Trophoblast cell (in vitro differentiated cells and primary cell): ENCODE measurements around the gene CROCC2.

ENCODE experiments used
- DNase-seq, 2 donors: peaks; one replicate each; pipeline ENCODE4 v3.0.0-alpha.2; 2016
- H2AFZ ChIP-seq: 2 replicates; pipeline ENCODE4 v1.6.1; 2013; ENCODE audit warnings: low read length, moderate library complexity, mild to moderate bottlenecking; ENCODE audit not compliant: insufficient read depth, poor library complexity
- H2AK5ac ChIP-seq: 2 replicates; pipeline ENCODE4 v1.6.1; 2013; ENCODE audit warnings: mild to moderate bottlenecking, low read length
- H2BK120ac ChIP-seq: 2 replicates; pipeline ENCODE4 v1.6.1; 2013; ENCODE audit warnings: low read length, mild to moderate bottlenecking, moderate library complexity; ENCODE audit not compliant: insufficient read depth, poor library complexity
- H2BK12ac ChIP-seq: 2 replicates; pipeline ENCODE4 v1.6.1; 2013; ENCODE audit warnings: mild to moderate bottlenecking, low read length, moderate library complexity
- H2BK5ac ChIP-seq: 2 replicates; pipeline ENCODE4 v1.6.1; 2013; ENCODE audit warnings: low read length, low read depth, moderate library complexity, mild to moderate bottlenecking; ENCODE audit not compliant: poor library complexity
- H3K14ac ChIP-seq: 2 replicates; pipeline ENCODE4 v1.6.1; 2013; ENCODE audit warnings: mild to moderate bottlenecking, low read length
- H3K18ac ChIP-seq: 2 replicates; pipeline ENCODE4 v1.6.1; 2013; ENCODE audit warnings: mild to moderate bottlenecking, low read length
- H3K23ac ChIP-seq: 2 replicates; pipeline ENCODE4 v1.6.1; 2013; ENCODE audit warnings: low read length
- H3K27ac ChIP-seq: 2 replicates; pipeline ENCODE4 v1.5.1; 2013; ENCODE audit warnings: low read depth, mild to moderate bottlenecking, inconsistent platforms, low read length, moderate library complexity
- H3K27me3 ChIP-seq: 2 replicates; pipeline ENCODE4 v1.6.1; 2013; ENCODE audit warnings: inconsistent platforms, mild to moderate bottlenecking, low read length, moderate library complexity; ENCODE audit not compliant: insufficient read depth
- H3K36me3 ChIP-seq, 2 experiments: 1 replicate in 1 of 2; 2 replicates in 1 of 2; pipeline ENCODE4 v1.6.1; 2013; ENCODE audit warnings: low read length in 2 of 2, mild to moderate bottlenecking in 2 of 2, moderate library complexity in 1 of 2; ENCODE audit not compliant: insufficient read depth in 2 of 2, control insufficient read depth in 1 of 2
- H3K4ac ChIP-seq: 2 replicates; pipeline ENCODE4 v1.6.1; 2013; ENCODE audit warnings: low read depth, mild to moderate bottlenecking, low read length, moderate library complexity
- H3K4me1 ChIP-seq, 2 experiments: 1 replicate in 1 of 2; 2 replicates in 1 of 2; pipeline ENCODE4 v1.6.1; 2013; ENCODE audit warnings: low read length in 2 of 2, mild to moderate bottlenecking in 2 of 2, moderate library complexity in 1 of 2; ENCODE audit not compliant: insufficient read depth in 2 of 2, control insufficient read depth in 1 of 2
- H3K4me2 ChIP-seq: 2 replicates; pipeline ENCODE4 v1.6.1; 2013; ENCODE audit warnings: inconsistent platforms, mild to moderate bottlenecking, low read length, moderate library complexity
- H3K4me3 ChIP-seq: 2 replicates; pipeline ENCODE4 v1.5.1; 2013; ENCODE audit warnings: mild to moderate bottlenecking, low read depth, low read length, inconsistent platforms
- H3K79me1 ChIP-seq: one replicate; pipeline ENCODE4 v1.6.1; 2013; ENCODE audit warnings: low read length
- H3K79me2 ChIP-seq: 2 replicates; pipeline ENCODE4 v1.6.1; 2013; ENCODE audit warnings: low read length, mild to moderate bottlenecking; ENCODE audit not compliant: control insufficient read depth, insufficient read depth, poor library complexity
- H3K9ac ChIP-seq: 2 replicates; pipeline ENCODE4 v1.6.1; 2013; ENCODE audit warnings: mild to moderate bottlenecking, low read length
- H3K9me3 ChIP-seq: 2 replicates; pipeline ENCODE4 v1.6.1; 2013; ENCODE audit warnings: low read depth, mild to moderate bottlenecking, control low read depth, inconsistent platforms, low read length; ENCODE audit not compliant: insufficient read depth
- H4K12ac ChIP-seq: 2 replicates; pipeline ENCODE4 v1.6.1; 2013; ENCODE audit warnings: low read depth, mild to moderate bottlenecking, low read length, moderate library complexity
- H4K8ac ChIP-seq: 2 replicates; pipeline ENCODE4 v1.6.1; 2013; ENCODE audit warnings: low read depth, mild to moderate bottlenecking, low read length, moderate library complexity
- H4K91ac ChIP-seq: one replicate; pipeline ENCODE4 v1.6.1; 2013; ENCODE audit warnings: low read depth, mild to moderate bottlenecking, low read length, moderate library complexity
- WGBS: extraction: QIAGEN DNeasy Blood & Tissue Kit; methylation state at CpG from one replicate; pipeline ENCODE4 v1.1.7; 2013; ENCODE audit warnings: missing lambda C conversion rate; ENCODE audit not compliant: insufficient read length, insufficient coverage; ENCODE audit errors: extremely low coverage; 5-methylcytosine and 5-hydroxymethylcytosine counted together

The CROCC2 gene

DNA sequence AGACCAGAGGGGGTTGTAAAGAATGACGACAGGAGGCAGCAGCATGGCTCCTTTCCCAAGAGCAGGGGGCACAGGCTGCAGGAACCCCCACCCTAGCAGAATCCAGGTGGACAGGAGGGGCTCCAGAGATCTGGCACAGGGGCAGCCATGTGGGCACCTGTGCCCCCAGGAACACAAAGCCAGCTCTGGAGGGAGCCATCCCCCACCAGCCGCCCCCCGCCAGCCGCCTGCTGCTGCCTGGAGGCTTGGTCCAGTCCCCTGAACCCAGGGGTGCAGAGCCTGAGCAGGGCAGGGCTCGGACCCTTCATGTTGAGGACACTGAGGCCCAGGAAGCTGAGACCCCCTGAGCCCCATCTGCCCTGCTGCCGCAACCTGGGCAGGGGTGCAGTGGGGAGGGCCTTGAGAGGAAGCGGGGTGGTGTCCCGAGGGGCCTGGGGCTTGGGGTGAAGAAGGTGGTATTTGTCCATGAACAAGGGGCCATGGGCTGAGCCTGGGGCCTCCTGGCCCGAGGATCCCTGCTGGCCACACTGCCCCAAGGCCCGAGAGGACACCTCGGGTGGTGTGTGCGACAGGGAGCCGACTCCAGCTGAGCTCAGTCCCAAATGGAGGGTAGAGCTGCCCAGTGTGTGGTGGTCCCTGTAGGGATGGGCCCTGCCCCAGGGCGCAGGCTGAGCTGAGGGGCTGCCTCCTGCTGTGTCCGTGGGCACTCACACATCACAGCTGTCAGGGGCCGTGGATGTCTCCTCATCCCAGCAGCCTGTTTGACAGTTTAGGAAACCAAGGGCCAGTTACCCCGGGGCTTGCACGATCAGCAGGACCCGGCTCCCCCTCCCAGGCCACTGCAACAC lies 52.5 kb downstream of the CROCC2 start:
- no CpG with 5 or more reads among the region's 19 CpGs for WGBS
- H3K27ac ChIP-seq: no peak overlapping the region

DNA sequence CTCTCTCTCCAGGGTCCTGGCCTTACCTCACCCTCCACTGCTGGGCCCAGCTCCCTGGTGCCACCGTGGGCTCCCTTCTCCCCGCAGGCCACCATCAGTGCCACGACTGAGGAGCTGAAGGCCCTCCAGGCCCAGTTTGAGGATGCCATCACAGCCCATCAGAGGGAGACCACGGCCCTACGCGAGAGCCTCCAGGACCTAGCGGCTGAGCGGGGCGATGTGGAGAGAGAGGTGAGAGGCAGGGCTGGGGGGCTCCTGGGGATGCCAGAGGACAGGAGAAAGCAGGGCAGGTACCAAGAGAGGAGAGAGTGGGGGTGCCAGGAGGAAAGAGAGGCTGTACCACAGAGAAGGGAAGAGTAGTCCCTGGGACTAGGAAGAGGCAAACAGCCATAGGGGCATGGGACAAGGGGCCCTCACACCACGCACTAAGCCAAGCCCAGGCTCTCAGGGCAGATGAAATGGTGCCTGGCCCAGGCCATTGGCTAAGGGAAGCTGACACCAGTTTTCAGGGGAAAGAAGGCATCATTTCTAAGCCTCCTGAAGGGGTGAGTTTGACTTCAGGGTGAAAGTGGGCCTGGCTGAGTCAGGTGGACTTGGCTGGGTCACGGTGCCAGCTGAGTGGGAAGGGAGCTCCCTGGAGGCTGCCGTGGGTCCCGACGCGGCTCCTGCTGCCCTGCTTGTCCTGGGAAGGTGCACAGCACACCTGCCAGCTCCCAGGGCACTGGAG lies 53.2 kb downstream of the CROCC2 start:
- no peak overlapping the region for H3K14ac ChIP-seq
- H4K91ac ChIP-seq: no peak overlapping the region
- no peaks in the 10 kb centered on the region for H3K27me3 ChIP-seq
- no peak overlapping the region for H2BK5ac ChIP-seq
- no peak overlapping the region for H3K4me2 ChIP-seq
- H3K23ac ChIP-seq: no peak overlapping the region
- no peak overlapping the region for H3K4ac ChIP-seq
- peaks cover 7% of the 10 kb centered on the region for H3K9me3 ChIP-seq
- H3K4me1 ChIP-seq: no peaks in the 10 kb centered on the region
- H3K9ac ChIP-seq: no peak overlapping the region
- H3K79me2 ChIP-seq: no peaks in the 10 kb centered on the region
- H3K79me1 ChIP-seq: no peaks in the 10 kb centered on the region
- no CpG with 5 or more reads among the region's 15 CpGs for WGBS
- no peak overlapping the region for H2BK12ac ChIP-seq
- no peak for DNase-seq
- H3K18ac ChIP-seq: no peak overlapping the region
- H4K8ac ChIP-seq: no peak overlapping the region
- no peak overlapping the region for H3K27ac ChIP-seq
- no peak overlapping the region for H2AFZ ChIP-seq
- no peak overlapping the region for H2AK5ac ChIP-seq
- no peaks in the 10 kb centered on the region for H3K36me3 ChIP-seq
- H4K12ac ChIP-seq: no peak overlapping the region
- H3K4me3 ChIP-seq: no peak overlapping the region
- H2BK120ac ChIP-seq: no peak overlapping the region

More for the DNA sequence above, 52.5 kb downstream of the CROCC2 start:
- Histone ChIP-seq H3K4me2 (no peak overlapping the region), H4K91ac (no peak overlapping the region), H4K8ac (no peak overlapping the region), H2BK12ac (no peak overlapping the region), H3K27me3 (no peaks in the 10 kb centered on the region), H3K79me1 (no peaks in the 10 kb centered on the region), H2BK120ac (no peak overlapping the region), H3K4me3 (no peak overlapping the region), H3K14ac (no peak overlapping the region), H3K9me3 (peaks cover 7% of the 10 kb centered on the region), H3K4ac (no peak overlapping the region), H3K79me2 (no peaks in the 10 kb centered on the region), H2BK5ac (no peak overlapping the region), H3K18ac (no peak overlapping the region), H4K12ac (no peak overlapping the region), H3K23ac (no peak overlapping the region), H2AFZ (no peak overlapping the region), H2AK5ac (no peak overlapping the region), H3K9ac (no peak overlapping the region), H3K4me1 (no peaks in the 10 kb centered on the region), H3K36me3 (no peaks in the 10 kb centered on the region)
- DNase-seq: no peak

DNA sequence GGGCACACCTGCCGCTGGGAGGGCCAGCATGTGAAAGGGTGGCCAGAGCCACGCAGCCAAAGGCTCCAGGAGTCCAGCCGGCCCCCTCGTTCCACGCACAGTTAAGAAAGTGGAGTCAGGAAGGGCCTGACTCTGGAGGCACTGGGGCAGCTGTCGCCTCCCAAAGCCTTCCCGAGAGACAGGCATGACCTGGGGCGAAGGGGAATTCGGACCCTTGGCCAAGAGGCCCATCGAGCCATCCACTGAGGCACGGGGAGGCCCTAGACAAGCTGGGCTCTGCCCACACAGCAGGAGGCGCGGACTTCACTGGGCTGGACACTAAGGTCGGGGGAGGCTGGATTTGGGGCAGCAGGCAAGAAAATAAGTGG lies 53.8 kb downstream of the CROCC2 start:
- no peak overlapping the region for H2BK120ac ChIP-seq
- H3K14ac ChIP-seq: no peak overlapping the region
- H2BK5ac ChIP-seq: no peak overlapping the region
- H3K36me3 ChIP-seq: no peaks in the 10 kb centered on the region
- H2AK5ac ChIP-seq: no peak overlapping the region
- H3K27ac ChIP-seq: no peak overlapping the region
- DNase-seq: no peak
- no peak overlapping the region for H3K4me3 ChIP-seq
- no peak overlapping the region for H3K18ac ChIP-seq
- H3K23ac ChIP-seq: no peak overlapping the region
- H3K79me2 ChIP-seq: no peaks in the 10 kb centered on the region
- no peaks in the 10 kb centered on the region for H3K27me3 ChIP-seq
- H2AFZ ChIP-seq: no peak overlapping the region
- no peak overlapping the region for H4K8ac ChIP-seq
- H3K9ac ChIP-seq: no peak overlapping the region
- no peaks in the 10 kb centered on the region for H3K4me1 ChIP-seq
- H3K79me1 ChIP-seq: no peaks in the 10 kb centered on the region
- no peak overlapping the region for H4K12ac ChIP-seq
- no peak overlapping the region for H3K4ac ChIP-seq
- no CpG with 5 or more reads among the region's 14 CpGs for WGBS
- no peak overlapping the region for H4K91ac ChIP-seq
- no peak overlapping the region for H3K4me2 ChIP-seq
- H3K9me3 ChIP-seq: peaks cover 7% of the 10 kb centered on the region
- no peak overlapping the region for H2BK12ac ChIP-seq

DNA sequence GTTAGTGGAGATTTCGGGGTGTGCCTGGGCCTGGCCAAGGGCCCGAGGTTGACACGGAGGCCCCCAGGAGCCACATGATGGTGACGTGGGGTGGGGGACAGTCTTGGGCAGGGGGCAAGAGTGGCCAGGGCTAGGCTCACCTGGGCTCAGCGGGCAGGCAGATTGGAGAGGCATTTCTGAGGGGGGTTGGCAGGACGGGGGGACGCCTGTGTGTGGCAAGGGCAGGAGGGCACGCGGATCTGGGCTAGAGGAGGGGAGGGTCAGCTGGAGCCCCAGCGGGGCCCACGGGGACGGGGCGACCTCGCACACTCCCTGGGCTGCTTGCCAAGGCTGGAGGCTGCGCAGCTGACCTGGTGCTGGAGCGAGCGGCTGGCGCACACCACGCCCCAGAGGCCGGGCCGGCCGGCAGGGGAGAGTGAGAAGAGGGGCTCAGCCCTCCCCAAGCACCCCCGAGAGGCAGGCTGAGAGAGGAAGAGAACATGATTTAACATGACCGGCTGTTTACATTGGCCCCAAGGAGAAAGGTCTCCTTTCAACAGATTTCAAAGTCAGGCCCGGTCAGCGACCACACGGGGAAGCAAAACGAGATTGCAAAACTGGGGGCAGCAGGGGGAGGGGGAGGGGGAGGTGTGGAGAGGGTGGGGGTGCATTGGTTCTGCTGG lies 54.3 kb downstream of the CROCC2 start:
- Histone ChIP-seq H3K27ac (no peak overlapping the region), H3K9me3 (peaks cover 7% of the 10 kb centered on the region), H4K8ac (no peak overlapping the region), H2BK5ac (no peak overlapping the region), H3K36me3 (no peaks in the 10 kb centered on the region), H2BK120ac (no peak overlapping the region), H3K18ac (no peak overlapping the region), H3K23ac (no peak overlapping the region), H4K91ac (no peak overlapping the region), H2AFZ (no peak overlapping the region), H4K12ac (no peak overlapping the region), H3K4me2 (no peak overlapping the region), H3K4me3 (no peak overlapping the region), H3K79me2 (no peaks in the 10 kb centered on the region), H3K14ac (no peak overlapping the region), H2BK12ac (no peak overlapping the region), H3K79me1 (no peaks in the 10 kb centered on the region), H2AK5ac (no peak overlapping the region), H3K9ac (no peak overlapping the region), H3K4me1 (no peaks in the 10 kb centered on the region), H3K27me3 (no peaks in the 10 kb centered on the region), H3K4ac (no peak overlapping the region)
- no peak for DNase-seq
- no CpG with 5 or more reads among the region's 28 CpGs for WGBS
